ENCODE data around the gene ARHGAP15.
A peak's percentile ranks its signal among the peaks of the same experiment; 100 is the strongest.

Gene ARHGAP15

GRCh38 chr2:143586119-143586518, 456.9 kb downstream of the ARHGAP15 start:
- DNase-seq = no peak

- no peak for DNase-seq
Measured at GRCh38 chr2:143588746-143589145, 459.5 kb downstream of the ARHGAP15 start.

GRCh38 chr2:143594161-143594560, 464.9 kb downstream of the ARHGAP15 start:
- DNase-seq = no peak

GRCh38 chr2:143594745-143595144, 465.5 kb downstream of the ARHGAP15 start:
- DNase-seq = no peak

- DNase-seq = no peak
Measured at GRCh38 chr2:143600116-143600515, 470.9 kb downstream of the ARHGAP15 start.

- DNase-seq = no peak
Measured at GRCh38 chr2:143601828-143602227, 472.6 kb downstream of the ARHGAP15 start.

GRCh38 chr2:143603035-143603655, 473.9 kb downstream of the ARHGAP15 start:
- no peak for DNase-seq

- DNase-seq = peak; percentile 20
Measured at GRCh38 chr2:143603846-143604565, 474.8 kb downstream of the ARHGAP15 start.

- no peak for DNase-seq
Measured at GRCh38 chr2:143604566-143604959, 475.3 kb downstream of the ARHGAP15 start.

GRCh38 chr2:143607231-143608062, 478.2 kb downstream of the ARHGAP15 start:
- peak; percentile 32 for DNase-seq

- no peak for DNase-seq
Measured at GRCh38 chr2:143608063-143608423, 478.8 kb downstream of the ARHGAP15 start.

GRCh38 chr2:143608758-143609157, 479.5 kb downstream of the ARHGAP15 start:
- no peak for DNase-seq

- no peak for DNase-seq
Measured at GRCh38 chr2:143611336-143611735, 482.1 kb downstream of the ARHGAP15 start.

GRCh38 chr2:143615562-143615961, 486.3 kb downstream of the ARHGAP15 start:
- no peak for DNase-seq

- DNase-seq = no peak
Measured at GRCh38 chr2:143616452-143616851, 487.2 kb downstream of the ARHGAP15 start.

- DNase-seq = no peak
Measured at GRCh38 chr2:143617803-143618415, 488.7 kb downstream of the ARHGAP15 start.

- no peak for DNase-seq
Measured at GRCh38 chr2:143622106-143622505, 492.9 kb downstream of the ARHGAP15 start.

GRCh38 chr2:143623231-143623908, 494.2 kb downstream of the ARHGAP15 start:
- DNase-seq = no peak

- DNase-seq = no peak
Measured at GRCh38 chr2:143623909-143624260, 494.7 kb downstream of the ARHGAP15 start.

- no peak for DNase-seq
Measured at GRCh38 chr2:143629340-143629739, 500.1 kb downstream of the ARHGAP15 start.

GRCh38 chr2:143632751-143633374, 503.6 kb downstream of the ARHGAP15 start:
- DNase-seq = no peak

- no peak for DNase-seq
Measured at GRCh38 chr2:143633419-143633818, 504.2 kb downstream of the ARHGAP15 start.

Measured in right kidney (tissue), 1 donor.